Cortex of kidney (tissue), 1 donor: Measurements from ENCODE around the gene ZNF516.
"Not testable (repeated sequence)": the region's sequence is repeated elsewhere in the genome, so short reads cannot be mapped to it uniquely, and the experiment has no call there.

Experiments used
- DNase-seq: peaks from one replicate; lab custom pipeline; 2025; lab: John Stamatoyannopoulos, UW

The ZNF516 gene

DNA sequence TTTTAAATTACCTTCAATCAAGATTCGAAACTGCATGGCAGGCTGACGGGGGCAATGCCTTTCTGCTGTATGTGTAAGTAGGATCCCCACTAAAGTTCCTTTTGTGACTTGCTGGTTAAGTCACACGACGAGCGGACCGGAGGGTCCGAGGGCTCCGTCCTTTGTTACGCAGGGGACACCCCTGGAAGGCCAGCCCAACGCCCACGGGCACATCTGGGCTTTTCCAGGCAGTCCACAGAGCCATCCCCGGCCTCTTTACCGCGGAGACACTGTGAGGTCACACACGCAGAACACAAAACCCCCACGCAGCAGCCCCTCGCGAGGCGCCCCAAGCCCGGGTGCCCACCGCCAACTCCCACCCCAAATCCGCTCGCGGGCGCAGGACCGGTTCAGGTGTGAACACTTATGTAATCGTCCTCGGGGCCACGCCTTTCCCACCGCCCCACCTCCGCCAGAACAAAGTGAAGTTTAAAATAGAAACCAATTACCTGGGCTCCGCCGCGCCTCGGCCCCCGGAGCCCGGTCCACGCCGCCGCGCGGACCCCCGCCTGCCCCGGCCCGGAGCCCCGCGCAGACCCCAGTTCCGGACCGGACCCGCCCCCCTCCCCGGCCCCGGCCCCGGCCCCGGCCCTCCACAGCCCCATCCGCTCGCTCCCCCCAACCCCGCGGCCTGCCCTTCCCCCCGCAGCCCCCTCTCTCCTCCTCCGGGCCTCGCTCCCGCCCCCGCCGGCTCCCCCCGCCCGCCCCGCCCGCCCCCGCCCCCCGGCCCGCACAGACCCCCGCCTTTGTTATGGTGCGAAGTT is 4.2 kb downstream of the ZNF516 start:
- no peak for DNase-seq

DNA sequence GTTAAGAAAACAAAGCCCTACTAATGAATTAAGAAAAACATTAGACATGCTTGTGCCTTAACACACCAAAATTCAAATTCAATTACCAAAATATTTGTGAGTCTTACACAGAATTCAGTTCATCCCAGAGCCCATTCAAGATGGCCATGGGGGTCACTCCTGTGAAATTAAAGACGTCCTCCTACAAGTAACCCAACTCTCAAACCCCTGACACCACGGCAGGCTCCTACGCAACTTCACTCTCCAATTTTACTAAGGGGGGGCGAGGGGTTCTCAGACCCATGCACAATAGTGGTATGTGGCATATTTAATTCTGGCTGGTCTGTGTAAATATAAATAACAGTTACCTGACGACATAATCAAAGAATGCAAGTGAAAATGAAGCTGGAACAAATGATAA is 5.0 kb downstream of the ZNF516 start:
- DNase-seq = no peak

DNA sequence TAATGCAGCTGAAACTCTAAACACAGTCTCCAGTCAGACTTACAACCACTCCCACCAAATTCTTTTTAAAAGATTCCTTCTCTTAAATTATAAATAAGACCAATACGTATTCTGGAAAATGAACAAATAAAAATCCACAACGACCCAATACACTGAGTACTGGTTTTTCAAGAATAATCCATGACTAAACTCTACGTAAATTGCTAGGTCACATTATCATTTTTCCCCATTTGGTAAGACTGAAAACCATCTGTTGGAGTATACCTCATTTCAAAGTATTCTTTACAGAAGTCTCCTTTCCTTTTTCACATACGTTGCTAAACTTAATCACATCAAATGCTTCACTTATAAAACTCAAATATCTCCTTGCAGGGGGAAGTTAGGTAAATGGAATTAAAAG is 6.0 kb downstream of the ZNF516 start:
- DNase-seq = no peak

DNA sequence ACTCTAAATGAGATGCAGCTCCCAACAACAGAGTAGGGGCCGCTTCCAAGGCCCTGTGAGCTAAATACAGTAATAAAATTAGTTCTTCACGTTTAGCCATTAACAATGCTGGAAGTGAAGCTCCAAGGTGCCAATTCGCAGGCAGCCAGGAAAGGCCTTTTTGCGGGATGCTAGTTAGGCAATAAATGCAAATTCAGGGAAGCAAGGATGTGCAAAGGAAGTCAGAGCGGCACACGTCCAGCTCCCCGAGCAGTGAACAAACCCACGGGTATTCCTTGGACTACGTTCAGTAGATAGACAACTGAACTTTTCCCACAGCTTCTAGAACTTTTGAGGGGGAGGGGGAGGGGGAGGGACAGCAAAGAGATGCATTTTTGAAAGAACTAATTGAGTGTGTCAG is 6.9 kb downstream of the ZNF516 start:
- DNase-seq = no peak

DNA sequence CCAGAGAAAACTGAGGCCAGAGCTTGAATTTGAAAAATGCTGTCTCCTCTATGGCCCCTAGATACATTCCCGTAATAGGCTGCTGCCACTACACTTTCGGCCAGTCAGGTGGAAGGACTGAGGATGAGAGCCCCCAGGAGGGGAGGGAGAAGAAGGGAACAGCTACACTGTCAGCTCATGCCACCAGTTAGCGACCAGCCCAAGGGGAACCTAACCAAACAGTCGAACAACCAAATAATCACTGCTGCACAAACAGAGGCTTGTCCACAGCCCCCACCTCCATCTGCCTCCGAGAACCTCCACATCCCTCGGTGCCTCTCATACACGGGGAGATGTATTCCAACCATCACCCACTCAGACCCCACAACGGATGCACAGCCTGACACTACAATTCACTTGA is 7.3 kb downstream of the ZNF516 start:
- DNase-seq = no peak

DNA sequence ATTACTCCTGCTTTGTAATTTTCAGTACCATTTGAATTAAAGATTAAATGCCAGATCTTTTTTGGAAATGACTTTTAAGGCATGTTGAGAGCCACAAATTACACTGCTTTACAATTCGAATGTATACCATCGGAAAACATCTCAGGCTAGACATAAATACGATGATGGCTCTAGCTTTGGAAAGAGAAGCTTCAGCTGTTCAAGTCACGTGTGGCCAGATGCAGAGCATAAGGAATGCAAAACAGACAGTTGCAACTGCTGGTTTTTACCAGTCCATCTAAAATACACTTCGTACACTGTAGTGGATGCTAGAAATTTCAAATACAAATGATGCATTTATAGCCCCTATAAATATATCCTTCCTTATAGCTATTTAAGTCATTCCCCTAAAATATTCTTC is 8.0 kb downstream of the ZNF516 start:
- DNase-seq = no peak

DNA sequence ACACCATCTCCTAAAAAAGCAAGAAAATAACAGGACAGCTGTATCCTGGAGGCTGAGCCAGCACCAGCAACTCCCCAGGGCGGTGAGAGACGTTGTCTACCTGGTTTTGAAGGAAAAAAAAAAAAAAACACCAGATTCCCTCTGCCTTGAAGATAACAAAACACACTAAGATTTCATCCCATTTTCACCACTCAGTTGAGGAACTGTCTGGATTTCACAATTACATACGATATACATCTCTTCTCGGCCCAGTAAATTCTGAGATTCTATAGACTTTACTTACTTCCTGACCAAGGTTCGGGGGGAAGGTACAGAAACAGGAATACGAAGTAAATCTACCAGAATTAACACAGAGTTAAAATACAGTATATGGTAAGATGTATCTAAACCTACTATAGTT is 8.5 kb downstream of the ZNF516 start:
- no peak for DNase-seq

DNA sequence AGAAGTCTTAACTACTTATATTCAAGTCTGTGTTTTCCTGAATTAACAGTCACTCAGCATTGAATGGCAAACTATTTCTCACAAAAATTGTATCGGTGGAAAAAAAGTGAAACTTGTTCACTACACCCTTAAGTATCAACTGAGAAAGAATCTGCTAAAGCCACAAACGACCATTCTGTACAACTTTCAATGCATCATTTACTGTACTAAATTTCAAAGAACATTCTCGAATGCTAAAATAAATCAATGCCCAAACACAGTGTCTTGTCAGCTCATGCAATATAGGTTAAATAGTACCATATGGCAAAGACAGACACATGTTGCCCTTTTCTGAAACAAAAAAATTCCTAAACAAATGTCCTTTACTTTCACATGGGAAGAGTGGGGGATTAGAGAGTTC is 9.0 kb downstream of the ZNF516 start:
- DNase-seq = no peak

DNA sequence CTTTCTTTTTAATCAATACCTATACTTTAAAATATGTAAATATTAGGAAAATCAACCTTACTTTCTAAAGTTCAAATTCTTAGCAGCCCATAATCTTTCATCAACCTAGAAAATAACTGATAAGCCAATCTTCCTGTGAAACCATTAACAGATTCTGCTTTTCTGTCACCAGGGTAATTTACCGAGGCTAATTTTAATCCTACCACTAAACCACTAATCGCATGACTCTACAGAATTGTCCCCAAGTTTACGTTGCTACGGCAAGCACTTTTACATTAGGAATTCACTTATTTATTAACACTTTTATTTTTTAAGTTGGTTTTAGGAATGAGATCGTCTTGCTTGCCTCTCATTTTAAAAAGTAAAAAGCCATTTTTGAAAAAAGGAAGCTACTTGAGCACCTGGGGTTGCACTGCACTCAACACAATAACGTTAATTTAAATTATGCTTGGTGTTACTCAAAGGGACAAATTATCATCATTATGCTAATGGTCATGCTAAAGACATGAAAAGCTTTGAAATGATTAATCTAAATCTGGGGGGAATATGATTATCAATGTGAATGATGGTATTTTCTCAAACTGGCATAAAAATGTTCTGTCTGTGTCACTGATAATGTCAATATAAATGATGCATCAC is 10.2 kb downstream of the ZNF516 start:
- no peak for DNase-seq

DNA sequence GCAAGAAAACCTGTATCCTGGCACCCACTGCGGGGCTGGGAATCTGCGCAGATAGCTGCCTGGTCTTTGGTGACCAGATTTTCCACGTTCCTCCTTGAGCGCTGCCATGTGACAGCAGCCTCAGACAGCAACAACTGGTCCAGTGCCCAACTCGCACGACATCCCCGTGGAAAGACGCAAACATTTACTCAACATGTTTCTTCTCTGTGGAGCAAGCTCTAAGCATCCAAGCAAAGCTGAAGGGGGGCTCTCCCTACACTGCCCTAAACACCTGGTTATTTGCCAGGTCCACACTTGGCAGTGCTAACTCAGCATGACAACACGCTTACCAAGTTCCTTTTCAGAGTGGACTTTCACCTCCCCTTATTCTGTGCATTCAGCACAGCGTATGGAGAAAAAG is 11.3 kb downstream of the ZNF516 start:
- no peak for DNase-seq

DNA sequence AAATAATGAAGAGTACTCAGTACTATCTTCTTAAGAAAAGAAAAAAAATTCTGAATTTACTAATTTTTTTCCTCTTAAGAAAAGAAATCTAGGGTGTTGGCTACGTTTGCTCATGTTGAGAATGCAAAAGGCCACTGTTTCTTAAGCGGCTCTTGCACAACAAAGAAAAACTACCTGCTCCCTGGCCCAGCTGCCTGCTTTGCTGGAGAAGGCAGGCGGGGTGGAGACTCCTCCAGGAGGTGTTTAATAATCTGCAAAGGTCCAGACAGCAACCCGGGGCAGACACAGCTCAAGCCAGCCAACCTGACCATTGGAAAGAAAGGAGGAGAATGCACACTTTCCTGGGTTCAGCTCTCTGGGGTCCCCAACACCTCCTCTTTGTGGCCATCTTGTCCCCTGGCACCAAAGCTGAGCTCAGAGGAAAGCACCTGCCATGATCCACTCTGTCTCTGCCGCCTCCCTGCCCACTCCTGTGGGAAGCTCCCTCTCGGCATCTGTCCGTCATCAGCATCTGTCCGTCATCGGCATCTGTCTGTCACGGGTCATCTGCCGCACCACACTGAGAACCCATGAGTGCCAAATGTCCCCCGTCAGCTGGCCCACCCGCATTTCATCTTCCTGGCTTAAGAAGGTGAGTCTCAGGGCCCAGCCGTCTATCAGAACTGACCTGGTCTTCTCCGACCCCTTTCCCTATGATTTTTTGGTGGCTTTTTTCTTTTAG is 11.9 kb downstream of the ZNF516 start:
- DNase-seq = no peak

DNA sequence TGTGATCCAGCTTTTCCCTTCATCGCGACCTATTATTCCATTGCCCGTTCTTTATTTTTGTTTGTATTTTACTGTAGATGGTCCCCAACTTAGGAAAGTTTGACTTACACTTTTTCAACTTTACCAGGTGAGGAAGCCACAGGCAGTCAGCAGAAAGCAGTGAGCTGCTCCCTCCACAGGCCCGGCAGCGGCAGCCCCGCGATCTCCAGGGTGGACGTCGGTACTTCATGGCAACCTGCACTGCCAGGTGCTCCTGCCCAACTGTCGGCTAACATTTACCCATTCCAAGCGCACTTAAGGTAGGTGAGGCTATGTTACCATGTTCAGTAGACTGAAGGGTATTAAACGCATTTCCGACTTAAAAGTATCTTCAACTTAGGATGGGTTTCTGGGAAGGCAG is 12.8 kb downstream of the ZNF516 start:
- no peak for DNase-seq

DNA sequence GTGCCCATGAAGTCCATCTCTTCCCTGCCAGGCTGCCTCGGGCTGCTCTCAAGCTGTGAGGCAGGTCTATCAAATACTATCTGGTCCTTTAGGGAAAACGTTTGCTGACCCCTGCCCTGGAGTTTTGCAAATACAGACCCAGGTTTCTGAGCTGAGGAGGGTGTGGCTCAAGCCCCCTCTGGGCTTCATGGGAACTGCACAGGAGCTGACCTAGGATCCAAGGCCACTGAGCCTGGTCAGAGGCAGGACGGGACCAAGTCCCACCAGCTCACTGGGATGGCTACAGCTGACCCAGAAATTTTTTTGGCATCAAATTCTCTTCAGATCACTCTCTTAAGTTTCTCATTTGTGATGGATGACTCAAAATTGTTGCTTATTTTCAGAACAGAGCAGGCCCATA is 14.1 kb downstream of the ZNF516 start:
- DNase-seq = no peak

DNA sequence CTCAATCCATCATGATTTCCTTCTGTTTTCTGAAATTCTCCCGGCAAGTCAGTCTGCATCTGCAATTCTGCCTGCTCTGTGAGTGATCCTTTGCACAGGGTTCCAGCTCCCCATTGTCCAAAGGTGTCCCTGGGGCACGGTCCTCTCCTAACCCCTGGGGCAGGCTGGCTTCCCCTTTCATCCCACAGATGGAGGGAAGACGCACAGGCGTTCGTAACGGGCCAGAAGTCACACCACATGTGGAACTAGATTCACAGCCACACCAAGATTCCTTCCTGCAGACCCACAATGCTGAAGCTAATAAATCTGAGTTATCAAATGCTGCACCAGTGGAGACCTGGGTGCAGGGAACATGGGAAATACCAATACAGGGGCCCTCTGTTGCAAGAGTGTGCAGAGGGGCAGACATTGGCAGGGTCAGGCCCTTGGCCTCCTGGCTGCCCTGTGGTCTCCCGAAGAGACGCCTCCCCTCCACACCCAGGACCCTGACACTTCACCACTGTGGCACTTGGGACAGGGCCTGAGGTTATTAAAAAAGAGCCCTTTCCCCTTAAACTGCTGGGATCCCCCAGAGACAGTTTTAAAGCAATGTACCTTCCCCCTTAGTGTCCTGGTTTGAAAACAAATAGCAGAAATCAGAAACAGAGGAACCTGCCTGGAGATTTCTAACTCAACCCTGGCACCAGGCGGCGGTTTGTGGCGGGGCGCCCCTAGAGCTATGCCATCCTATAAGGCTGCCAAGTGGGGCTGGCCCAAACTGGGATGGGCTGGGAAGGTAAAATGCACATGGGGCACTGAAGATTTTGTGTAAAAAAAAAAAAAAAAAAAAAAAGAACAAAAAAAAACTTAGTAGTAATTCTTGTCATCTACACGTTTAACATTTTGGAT is 15.4 kb downstream of the ZNF516 start:
- no peak for DNase-seq

DNA sequence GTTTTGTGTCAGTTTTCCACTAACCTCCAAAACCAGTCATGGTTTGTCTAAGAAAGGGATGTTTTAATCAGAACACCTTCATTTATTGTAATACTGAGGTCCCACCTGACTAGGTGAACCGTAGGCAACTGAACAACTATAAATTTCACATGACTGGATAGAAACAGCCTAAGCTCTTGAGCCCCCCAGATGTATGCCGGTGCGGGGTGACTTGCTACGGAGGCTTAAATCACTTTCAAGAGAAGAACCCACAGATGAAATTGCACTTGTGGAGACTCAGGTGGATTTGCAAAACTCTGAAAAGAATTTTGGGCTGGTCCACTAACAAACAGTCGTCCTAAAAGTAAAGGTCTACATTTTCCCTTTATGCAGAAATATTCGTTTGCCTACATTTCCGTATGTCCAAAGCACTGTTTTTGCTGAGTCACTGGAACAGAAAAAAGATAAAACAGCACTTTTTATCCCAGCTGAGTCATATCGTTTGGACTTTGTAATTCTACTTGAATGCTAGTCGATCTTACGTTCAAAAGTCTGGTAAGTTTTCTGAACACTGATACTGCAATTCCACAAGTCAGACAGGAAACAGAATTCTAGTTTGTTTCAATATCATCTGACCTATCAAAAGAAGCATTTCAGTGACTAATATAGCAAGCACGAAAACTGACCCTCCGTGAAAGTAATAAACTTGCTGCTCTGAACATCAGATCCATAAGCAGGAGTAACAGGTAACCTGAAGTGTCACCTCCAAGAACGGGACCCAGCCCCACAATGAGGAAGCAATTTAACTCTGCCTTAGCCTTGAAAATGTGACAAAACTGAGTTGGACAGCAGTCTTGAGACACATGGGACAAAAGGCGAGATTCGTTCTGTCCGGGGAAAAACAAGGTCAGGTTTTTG is 18.1 kb downstream of the ZNF516 start:
- DNase-seq = no peak

DNA sequence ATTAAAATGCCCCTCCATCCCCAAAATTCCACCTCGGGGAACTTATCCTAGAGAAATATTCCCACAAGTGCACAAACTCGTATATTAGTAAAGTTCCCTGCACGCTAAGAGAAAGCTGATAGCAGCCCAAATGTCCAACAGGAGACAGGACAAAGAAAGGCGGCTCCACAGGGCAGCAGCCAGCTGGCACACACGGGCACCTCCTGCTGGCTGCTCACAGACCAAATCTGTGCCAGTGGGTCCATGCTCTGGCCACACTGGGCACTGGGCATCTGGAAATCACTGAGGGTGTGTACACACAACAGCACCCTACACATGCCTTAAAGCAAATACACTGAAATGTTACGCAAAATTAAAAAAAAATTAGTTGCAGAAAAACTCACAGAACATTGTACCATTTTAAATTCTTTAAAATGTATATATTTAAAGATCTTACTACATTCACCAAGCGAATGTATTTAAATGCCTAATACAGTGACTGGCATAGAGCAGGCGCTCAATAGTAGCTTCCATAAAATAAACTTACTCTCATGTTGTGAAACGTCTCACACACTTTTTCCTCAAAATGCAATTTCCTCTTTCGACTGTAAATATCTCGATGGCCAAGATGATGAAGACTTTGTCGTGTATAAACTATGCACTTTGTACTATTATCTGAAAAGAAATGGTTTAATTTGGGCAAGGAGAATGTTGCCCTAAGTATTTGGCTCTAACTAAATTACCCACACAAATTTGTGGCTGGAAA is 19.4 kb downstream of the ZNF516 start:
- no peak for DNase-seq

DNA sequence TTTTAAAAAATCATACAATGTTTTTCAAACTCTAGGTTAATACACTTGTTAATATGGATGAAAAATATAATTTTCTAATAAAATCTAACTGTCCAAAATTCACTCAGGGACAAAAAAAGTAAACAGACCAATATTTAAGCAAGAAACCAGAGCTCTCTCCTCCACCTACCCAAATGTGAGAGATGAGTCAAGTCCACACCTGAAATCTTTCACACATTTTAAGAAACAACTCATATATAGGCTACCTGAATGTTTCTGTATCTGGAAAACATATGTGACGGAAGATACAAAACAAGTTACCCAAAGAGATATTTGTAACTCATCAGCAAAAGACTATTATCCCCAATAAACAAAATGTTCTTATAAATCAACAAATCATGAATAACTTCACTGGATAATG is 20.2 kb downstream of the ZNF516 start:
- DNase-seq = no peak

DNA sequence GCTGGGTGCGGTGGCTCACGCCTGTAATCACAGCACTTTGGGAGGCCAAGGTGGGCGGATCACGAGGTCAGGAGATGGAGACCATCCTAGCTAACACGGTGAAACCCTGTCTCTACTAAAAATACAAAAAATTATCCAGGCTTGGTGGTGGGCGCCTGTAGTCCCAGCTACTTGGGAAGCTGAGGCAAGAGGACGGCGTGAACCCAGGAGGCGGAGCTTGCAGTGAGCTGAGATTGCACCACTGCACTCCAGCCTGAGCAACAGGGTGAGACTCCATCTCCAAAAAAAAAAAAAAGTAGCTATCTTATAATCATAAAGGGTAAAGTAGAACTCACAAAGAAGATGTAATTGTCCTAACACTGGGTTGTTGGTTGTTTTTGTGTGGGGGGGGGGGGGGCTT is 21.5 kb downstream of the ZNF516 start:
- not testable (repeated sequence) for DNase-seq

DNA sequence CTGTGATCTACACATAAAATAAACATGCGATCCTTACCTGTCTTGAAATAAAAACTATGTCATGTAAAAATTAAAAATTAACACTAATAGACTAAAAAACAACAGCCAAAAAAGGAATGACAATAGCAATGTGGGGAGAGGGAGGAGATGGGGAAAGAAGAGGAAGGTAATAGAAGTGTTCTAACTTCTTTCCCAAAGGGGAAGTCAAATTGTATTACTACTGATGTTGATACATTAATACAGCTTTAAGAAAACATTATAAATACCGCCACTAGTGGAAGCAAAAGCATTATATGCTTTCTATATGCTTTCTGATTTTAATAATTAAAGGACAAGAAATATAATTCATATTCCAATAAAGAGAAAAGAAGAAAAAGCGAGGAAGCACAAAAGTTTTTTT is 22.2 kb downstream of the ZNF516 start:
- DNase-seq = no peak

DNA sequence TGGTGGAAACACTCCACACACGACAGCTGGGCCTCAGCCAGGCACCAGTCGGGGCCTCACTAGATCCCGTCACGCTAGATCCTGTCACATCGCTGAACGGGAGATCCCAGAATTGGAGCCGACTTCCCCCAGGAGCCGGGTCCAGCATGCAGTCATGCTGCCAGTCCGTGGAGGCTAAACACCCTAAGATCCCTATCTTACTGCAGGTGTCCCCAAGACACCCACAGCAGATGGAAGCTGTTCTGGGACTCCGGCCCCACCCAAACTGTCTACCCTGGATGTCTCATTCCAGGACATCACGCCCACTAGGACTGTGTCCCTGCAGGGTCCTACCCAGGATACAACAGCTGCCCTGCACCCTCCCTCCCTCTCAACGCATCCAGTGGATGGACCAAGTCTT is 23.4 kb downstream of the ZNF516 start:
- DNase-seq = no peak
